ENCODE results near the gene AK4.
A peak's percentile ranks its signal among the peaks of the same experiment; 100 is the strongest.

Gene AK4

GRCh38 chr1:65259816-65260215 is 111.8 kb downstream of the AK4 start:
- H3K4me3 ChIP-seq (replicated peaks; ENCODE audit: low read depth, low read length), result no peak overlapping the region
- TF ChIP-seq CTCF (IDR thresholded peaks at IDR 0.05; ENCODE audit: low read length, missing control alignments), result no peak
- DNase-seq (ENCODE audit: low read depth), result no peak

GRCh38 chr1:65260851-65261473 is 113.0 kb downstream of the AK4 start:
- TF ChIP-seq CTCF (IDR thresholded peaks at IDR 0.05; ENCODE audit: low read length, missing control alignments), result no peak
- DNase-seq (ENCODE audit: low read depth), result peak; percentile 51
- H3K4me3 ChIP-seq (replicated peaks; ENCODE audit: low read depth, low read length), result no peak overlapping the region

- no peak for DNase-seq (ENCODE audit: low read depth)
- no peak for TF ChIP-seq CTCF (IDR thresholded peaks at IDR 0.05; ENCODE audit: low read length, missing control alignments)
- H3K4me3 ChIP-seq (replicated peaks; ENCODE audit: low read depth, low read length), result no peak overlapping the region
These were observed 115.3 kb downstream of the AK4 start for GRCh38 chr1:65263286-65263685.

GRCh38 chr1:65264197-65264929 is 116.4 kb downstream of the AK4 start:
- H3K4me3 ChIP-seq (replicated peaks; ENCODE audit: low read depth, low read length), result peak overlapping the region; percentile 47
- peak; percentile 62 for DNase-seq (ENCODE audit: low read depth)
- no peak for TF ChIP-seq CTCF (IDR thresholded peaks at IDR 0.05; ENCODE audit: low read length, missing control alignments)

- H3K4me3 ChIP-seq (replicated peaks; ENCODE audit: low read depth, low read length), result peak overlapping the region; percentile 47
- TF ChIP-seq CTCF (IDR thresholded peaks at IDR 0.05; ENCODE audit: low read length, missing control alignments), result no peak
These were observed 117.3 kb downstream of the AK4 start for GRCh38 chr1:65265296-65265650.

GRCh38 chr1:65265651-65266351 is 117.8 kb downstream of the AK4 start:
- peak overlapping the region; percentile 47 for H3K4me3 ChIP-seq (replicated peaks; ENCODE audit: low read depth, low read length)
- peak; percentile 37 for DNase-seq (ENCODE audit: low read depth)
- TF ChIP-seq CTCF (IDR thresholded peaks at IDR 0.05; ENCODE audit: low read length, missing control alignments), result peak; percentile 5

More at GRCh38 chr1:65265296-65265650, 117.3 kb downstream of the AK4 start:
- no peak for DNase-seq (ENCODE audit: low read depth)
